Stomach (tissue), 9 donors: Measurements from ENCODE around the gene FGF14. TPM values are rescaled to one million over a fixed set of nuclear protein-coding genes. Genes with fewer than 3 reads are reported as not detected.

Experiments used
- DNase-seq, 2 donors: peaks; one replicate each; pipeline versions ENCODE4 v3.0.0 to v3.0.0-alpha.2; 2013 to 2019
- H3K27ac ChIP-seq, 5 donors: fragments of 200-600 bp in 4 of 5; sonication (generic) in 4 of 5; one replicate each; pipeline ENCODE4 v1.5.1; 2013 to 2019; ENCODE audit warnings: mild to moderate bottlenecking in 1 of 5, moderate library complexity in 1 of 5
- H3K27me3 ChIP-seq, 3 donors: fragments of 200-600 bp; sonication (generic); one replicate each; pipeline ENCODE4 v1.5.1; 2017 to 2019; ENCODE audit warnings: mixed run types in 1 of 3
- H3K36me3 ChIP-seq, 4 donors: fragments of 200-600 bp; sonication (generic); 1 replicate in 3 of 4; 2 replicates in 1 of 4; pipeline ENCODE4 v1.5.1; 2016 to 2019
- H3K4me1 ChIP-seq, 4 donors: fragments of 200-600 bp; sonication (generic); one replicate each; pipeline ENCODE4 v1.5.1; 2016 to 2019
- H3K4me3 ChIP-seq, 4 donors: fragments of 200-600 bp; sonication (generic) in 3 of 4; one replicate each; pipeline ENCODE4 v1.5.1; 2016 to 2019; ENCODE audit warnings: mild to moderate bottlenecking in 1 of 4
- H3K9me3 ChIP-seq, 4 donors: fragments of 200-600 bp; sonication (generic); one replicate each; pipeline ENCODE4 v1.5.1; 2016 to 2019
- CTCF ChIP-seq, 7 experiments: fragments of 450-650 bp in 4 of 7; fragments of 200-600 bp in 3 of 7; sonication (generic) in 3 of 7; IDR thresholded peaks; one replicate each; pipeline ENCODE4 v1.5.1; 2016 to 2019; ENCODE audit warnings: antibody characterized with exemption in 7 of 7, control low read depth in 2 of 7, mild to moderate bottlenecking in 1 of 7
- EP300 ChIP-seq: sonication (generic); formaldehyde crosslinking; IDR thresholded peaks from one replicate; pipeline ENCODE4 v1.6.1; 2017; ENCODE audit warnings: antibody characterized with exemption
- POLR2A ChIP-seq, 4 donors: fragments of 450-650 bp; IDR thresholded peaks; one replicate each; pipeline ENCODE4 v1.6.1; 2016; ENCODE audit warnings: antibody characterized with exemption in 4 of 4, control low read depth in 2 of 4, mild to moderate bottlenecking in 1 of 4, moderate library complexity in 1 of 4
- POLR2AphosphoS5 ChIP-seq, 3 donors: sonication (generic); formaldehyde crosslinking; IDR thresholded peaks; one replicate each; pipeline ENCODE4 v1.6.1; 2016; ENCODE audit warnings: antibody characterized with exemption in 3 of 3
- WGBS, 5 donors: extraction: QIAGEN DNeasy Blood & Tissue Kit in 3 of 5; methylation state at CpG; one replicate each; pipeline versions ENCODE4 v1.1.5 to v1.1.7; 2013 to 2018; 5-methylcytosine and 5-hydroxymethylcytosine counted together
- intact Hi-C: fragments of 100-400 bp; cut with DNase I; formaldehyde crosslinking; loops from one replicate; pipeline ENCODE4 v1.15.1; 2023; ENCODE audit warnings: low total_unique reads
- polyA plus RNA-seq, 3 donors: library from polyadenylated mRNA; stranded (reverse); fragments of 200-250 nt; gene quantifications; one replicate each; pipeline ENCODE4 v1.2.3, GENCODE V29; 2013
- total RNA-seq, 5 donors: library from RNA; depleted of rRNA; stranded (reverse); fragments of >200 nt; gene quantifications; one replicate each; pipeline versions ENCODE4 v1.1.0 to v1.2.3, GENCODE V29; 2014 to 2016
- donor health status: healthy with polysubstance abuse.
- donor health status: Bipolar disorder and iron deficiency.
- donor health status: healthy.

The FGF14 gene
- total and polyA plus RNA-seq, 8 donors = 0.08 to 6.6 (median 0.54) TPM

GRCh38 chr13:102236341-102236740 lies 165.5 kb downstream of the FGF14 start:
- Histone ChIP-seq H3K36me3 (no peaks in the 10 kb centered on the region), H3K4me3 (no peak overlapping the region), H3K27ac (no peak overlapping the region), H3K9me3 (no peaks in the 10 kb centered on the region), H3K27me3 (no peaks in the 10 kb centered on the region), H3K4me1 (no peaks in the 10 kb centered on the region)
- intact Hi-C loops = no loop called here
- no peak for TF ChIP-seq POLR2A (IDR thresholded peaks at IDR 0.05)
- TF ChIP-seq EP300 = no peak
- no peak for TF ChIP-seq CTCF (IDR thresholded peaks at IDR 0.05)
- no peak for TF ChIP-seq POLR2AphosphoS5 (IDR thresholded peaks at IDR 0.05)
- no peak for DNase-seq
- 32 to 52% (median 41%) methylated on average over 6 to 7 of the region's 7 CpGs for WGBS, 5 donors

GRCh38 chr13:102235689-102236088 lies 166.2 kb downstream of the FGF14 start:
- no peak for DNase-seq
- intact Hi-C loops = no loop called here
- no peaks in the 10 kb centered on the region for H3K9me3 ChIP-seq
- H3K27me3 ChIP-seq = no peaks in the 10 kb centered on the region
- H3K36me3 ChIP-seq = no peaks in the 10 kb centered on the region
- 17 to 50% (median 31%) methylated on average over 1 of the region's 1 CpG for WGBS, 5 donors
- H3K4me1 ChIP-seq = no peaks in the 10 kb centered on the region
- H3K4me3 ChIP-seq = no peak overlapping the region
- TF ChIP-seq CTCF (IDR thresholded peaks at IDR 0.05) (no peak), POLR2AphosphoS5 (IDR thresholded peaks at IDR 0.05) (no peak), POLR2A (IDR thresholded peaks at IDR 0.05) (no peak), EP300 (no peak)
- no peak overlapping the region for H3K27ac ChIP-seq

DNA sequence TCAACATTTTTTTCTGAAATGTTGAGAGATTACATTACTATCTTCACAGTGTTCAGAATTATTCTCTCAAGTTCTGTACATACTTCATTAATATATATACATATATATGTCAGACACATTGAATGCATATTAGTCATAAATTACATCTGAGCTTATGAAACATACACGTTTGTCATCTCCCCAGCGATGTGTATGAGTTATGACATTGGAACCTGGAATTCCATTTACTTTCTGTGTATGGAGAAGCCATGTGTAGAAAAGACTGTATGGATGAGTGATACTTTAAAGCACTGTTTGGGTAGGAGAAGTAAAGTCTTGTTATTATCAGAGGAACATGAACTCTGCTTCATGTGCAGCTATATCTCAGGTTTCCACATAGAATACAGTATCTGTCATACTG lies 167.2 kb downstream of the FGF14 start:
- no peak overlapping the region for H3K4me3 ChIP-seq
- no peak overlapping the region for H3K27ac ChIP-seq
- 79 to 89% (median 86%) methylated on average over 2 of the region's 2 CpGs for WGBS, 5 donors
- H3K36me3 ChIP-seq = no peaks in the 10 kb centered on the region
- intact Hi-C loops = no loop called here
- no peaks in the 10 kb centered on the region for H3K27me3 ChIP-seq
- TF ChIP-seq POLR2A (IDR thresholded peaks at IDR 0.05) (no peak), EP300 (no peak), POLR2AphosphoS5 (IDR thresholded peaks at IDR 0.05) (no peak), CTCF (IDR thresholded peaks at IDR 0.05) (no peak)
- no peak for DNase-seq
- H3K9me3 ChIP-seq = no peaks in the 10 kb centered on the region
- H3K4me1 ChIP-seq = no peaks in the 10 kb centered on the region

DNA sequence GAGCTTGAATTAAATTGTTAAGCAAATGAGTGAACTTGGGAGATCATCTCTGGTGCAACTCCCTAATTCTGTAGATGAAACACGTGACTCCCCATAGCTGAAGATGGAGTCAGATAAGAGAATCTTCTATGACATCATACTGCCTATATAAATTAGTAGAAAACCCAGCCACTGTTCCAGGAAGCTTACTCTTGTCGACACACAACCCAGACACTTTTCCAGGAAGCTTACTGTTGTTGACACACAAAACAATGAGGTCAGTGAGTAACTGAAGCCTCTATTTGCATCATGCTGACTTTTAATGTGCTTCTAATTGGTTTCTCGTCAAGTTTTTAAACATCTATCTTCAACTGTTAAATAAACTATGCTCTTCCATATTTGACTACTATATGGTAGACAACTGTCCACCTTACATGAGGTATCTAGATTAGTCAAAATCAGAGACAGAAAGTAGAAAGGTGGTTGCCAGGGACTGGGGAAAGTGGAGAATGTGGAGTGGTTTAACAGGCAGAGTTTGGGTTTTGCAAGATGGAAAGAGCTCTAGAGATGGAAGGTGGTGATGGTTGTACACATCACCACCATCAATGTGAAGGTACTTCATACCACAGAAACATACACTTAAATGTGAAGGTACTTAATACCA lies 168.2 kb downstream of the FGF14 start:
- no peaks in the 10 kb centered on the region for H3K9me3 ChIP-seq
- TF ChIP-seq POLR2A (IDR thresholded peaks at IDR 0.05) (no peak), CTCF (IDR thresholded peaks at IDR 0.05) (no peak), POLR2AphosphoS5 (IDR thresholded peaks at IDR 0.05) (no peak), EP300 (no peak)
- no peak overlapping the region for H3K27ac ChIP-seq
- 40 to 66% (median 49%) methylated on average over 3 of the region's 3 CpGs for WGBS, 5 donors
- DNase-seq = no peak
- H3K36me3 ChIP-seq = no peaks in the 10 kb centered on the region
- no peaks in the 10 kb centered on the region for H3K27me3 ChIP-seq
- intact Hi-C loops = no loop called here
- no peak overlapping the region for H3K4me3 ChIP-seq
- no peaks in the 10 kb centered on the region for H3K4me1 ChIP-seq
